ENCODE results near the gene PRKCA. TPM values are rescaled to one million over a fixed set of nuclear protein-coding genes. Genes with fewer than 3 reads are reported as not detected.

Gene PRKCA
- total and polyA plus RNA-seq, 4 donors: 3.0 to 14.1 (median 5.4) TPM

- H3K4me3 ChIP-seq (ENCODE audit: low read depth in 1 of 3, low read length in 3 of 3): no peak overlapping the region
- no peak overlapping the region for H3K9ac ChIP-seq (ENCODE audit: low read depth in 1 of 2, low read length in 2 of 2)
- H3K36me3 ChIP-seq (ENCODE audit: control insufficient read depth in 4 of 4, insufficient read depth in 3 of 4, low read depth in 1 of 4, low read length in 3 of 4): no peaks in the 10 kb centered on the region
- peaks cover 4 to 42% (median 32%) of the 10 kb centered on the region in 4 donors for H3K4me1 ChIP-seq (ENCODE audit: control insufficient read depth in 4 of 4, insufficient read depth in 4 of 4, low read length in 3 of 4)
- no peaks in the 10 kb centered on the region for H3K9me3 ChIP-seq (ENCODE audit: control insufficient read depth in 4 of 4, low read length in 3 of 4)
- no peaks in the 10 kb centered on the region for H3K27me3 ChIP-seq (ENCODE audit: control insufficient read depth in 4 of 4, insufficient read depth in 4 of 4, low read length in 3 of 4)
- WGBS: 29% methylated on average over 1 of the region's 1 CpG
- TF ChIP-seq GABPA (IDR thresholded peaks at IDR 0.05 in 1 of 2, conservative IDR thresholded peaks at IDR 0.05 in 1 of 2) (no peak), FOXA1 (IDR thresholded peaks at IDR 0.05) (no peak), SP1 (IDR thresholded peaks at IDR 0.05) (no peak)
- no peak overlapping the region for H3K27ac ChIP-seq (ENCODE audit: low read depth in 1 of 2, low read length in 2 of 2)
- no peak for DNase-seq (ENCODE audit: low spot score)
These were observed 37.1 kb downstream of the PRKCA start for GRCh38 chr17:66339561-66339960.

- TF ChIP-seq TAF1 (conservative IDR thresholded peaks at IDR 0.05) (no peak), CTCF (IDR thresholded peaks at IDR 0.05; ENCODE audit: low read depth, low read length, missing input control) (no peak), REST (IDR thresholded peaks at IDR 0.05) (no peak), RAD21 (IDR thresholded peaks at IDR 0.05) (no peak), MAX (IDR thresholded peaks at IDR 0.05) (no peak), ATF3 (IDR thresholded peaks at IDR 0.05) (no peak), JUND (IDR thresholded peaks at IDR 0.05) (no peak), HNF4A (conservative IDR thresholded peaks at IDR 0.05) (no peak), SP1 (IDR thresholded peaks at IDR 0.05) (no peak), HNF4G (IDR thresholded peaks at IDR 0.05) (no peak), EGR1 (IDR thresholded peaks at IDR 0.05; ENCODE audit: low read depth in 2 of 2) (no peak), FOXA1 (IDR thresholded peaks at IDR 0.05) (no peak), RXRA (IDR thresholded peaks at IDR 0.05) (no peak), GABPA (IDR thresholded peaks at IDR 0.05 in 1 of 2, conservative IDR thresholded peaks at IDR 0.05 in 1 of 2) (no peak), ZBTB33 (IDR thresholded peaks at IDR 0.05) (no peak), YY1 (IDR thresholded peaks at IDR 0.05) (no peak), NR2F2 (IDR thresholded peaks at IDR 0.05) (no peak), FOXA2 (IDR thresholded peaks at IDR 0.05) (no peak)
- Histone ChIP-seq H3K4me3 (ENCODE audit: low read depth in 1 of 3, low read length in 3 of 3) (no peak overlapping the region), H3K4me1 (ENCODE audit: control insufficient read depth in 4 of 4, insufficient read depth in 4 of 4, low read length in 3 of 4) (peaks cover 4 to 42% (median 32%) of the 10 kb centered on the region in 4 donors), H3K9me3 (ENCODE audit: control insufficient read depth in 4 of 4, low read length in 3 of 4) (no peaks in the 10 kb centered on the region), H3K27me3 (ENCODE audit: control insufficient read depth in 4 of 4, insufficient read depth in 4 of 4, low read length in 3 of 4) (no peaks in the 10 kb centered on the region), H3K9ac (ENCODE audit: low read depth in 1 of 2, low read length in 2 of 2) (no peak overlapping the region), H3K27ac (ENCODE audit: low read depth in 1 of 2, low read length in 2 of 2) (peak overlapping the region; percentile 62 to 77), H3K36me3 (ENCODE audit: control insufficient read depth in 4 of 4, insufficient read depth in 3 of 4, low read depth in 1 of 4, low read length in 3 of 4) (no peaks in the 10 kb centered on the region)
- WGBS: 57% methylated on average over 2 of the region's 2 CpGs
- no peak for DNase-seq (ENCODE audit: low spot score)
These were observed 38.3 kb downstream of the PRKCA start for GRCh38 chr17:66340720-66341119.

Measured in liver (tissue), 9 donors.